EL (cell line): ENCODE data around the gene SLC5A5.
A peak's percentile ranks its signal among the peaks of the same experiment; 100 is the strongest.

Source experiments
- DNase-seq: peaks from one replicate; pipeline ENCODE4 v3.0.0-alpha.2; 2016

Gene SLC5A5

DNA sequence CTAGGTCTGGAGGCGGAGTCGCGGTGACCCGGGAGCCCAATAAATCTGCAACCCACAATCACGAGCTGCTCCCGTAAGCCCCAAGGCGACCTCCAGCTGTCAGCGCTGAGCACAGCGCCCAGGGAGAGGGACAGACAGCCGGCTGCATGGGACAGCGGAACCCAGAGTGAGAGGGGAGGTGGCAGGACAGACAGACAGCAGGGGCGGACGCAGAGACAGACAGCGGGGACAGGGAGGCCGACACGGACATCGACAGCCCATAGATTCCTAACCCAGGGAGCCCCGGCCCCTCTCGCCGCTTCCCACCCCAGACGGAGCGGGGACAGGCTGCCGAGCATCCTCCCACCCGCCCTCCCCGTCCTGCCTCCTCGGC, at the start of gene SLC5A5:
TSS of gene SLC5A5 (plus strand) at position 68 of the 373 bp plus-strand sequence. CDS start 375 bp downstream, outside the sequence.
- DNase-seq, result no peak

DNA sequence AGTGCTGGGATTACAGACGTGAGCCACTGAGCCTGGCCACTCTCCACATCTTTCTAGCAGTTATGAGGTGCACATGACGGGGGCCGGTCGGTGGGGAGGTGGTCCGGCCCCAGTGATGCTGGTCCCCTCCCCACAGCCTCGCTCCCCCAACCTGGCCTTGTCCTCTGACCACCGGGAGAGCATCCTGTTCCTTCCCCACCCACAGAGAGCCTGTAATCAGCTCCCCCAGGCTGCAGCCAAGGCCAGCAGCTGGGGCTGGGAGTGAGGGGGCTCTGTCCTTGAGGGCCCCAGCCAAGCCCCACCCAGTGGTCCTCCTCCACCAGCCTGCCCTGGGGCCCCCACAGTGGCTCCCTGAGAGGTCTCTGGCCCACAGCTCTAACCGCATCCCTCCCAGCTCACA, 47.4 kb upstream of the SLC5A5 start:
- DNase-seq, result no peak

DNA sequence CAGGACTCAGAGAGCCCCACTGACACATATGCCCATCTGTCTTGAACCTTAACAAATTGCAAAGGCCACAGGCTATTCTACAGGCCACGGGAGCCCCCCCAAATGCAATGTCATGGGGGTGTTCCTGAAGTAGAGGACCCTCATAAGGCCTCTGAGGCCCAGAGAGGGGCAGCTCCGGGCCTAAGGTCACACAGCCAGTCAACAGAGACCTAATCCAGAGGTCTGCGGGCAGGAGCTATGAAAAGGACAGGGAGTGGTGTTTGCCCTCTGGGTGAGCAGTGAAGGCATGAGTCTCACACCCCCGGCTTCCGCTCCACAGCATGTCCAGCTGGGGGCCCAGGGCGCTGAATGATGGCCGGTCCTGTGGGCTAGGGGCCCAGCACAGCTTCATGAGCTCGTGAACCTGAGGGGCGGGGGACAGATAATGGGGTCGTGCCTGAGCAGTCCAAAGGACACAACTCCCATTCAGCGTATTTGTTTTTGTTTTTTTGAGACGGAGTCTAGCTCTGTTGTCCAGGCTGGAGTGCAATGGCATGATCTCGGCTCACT, 45.2 kb upstream of the SLC5A5 start:
- no peak for DNase-seq

DNA sequence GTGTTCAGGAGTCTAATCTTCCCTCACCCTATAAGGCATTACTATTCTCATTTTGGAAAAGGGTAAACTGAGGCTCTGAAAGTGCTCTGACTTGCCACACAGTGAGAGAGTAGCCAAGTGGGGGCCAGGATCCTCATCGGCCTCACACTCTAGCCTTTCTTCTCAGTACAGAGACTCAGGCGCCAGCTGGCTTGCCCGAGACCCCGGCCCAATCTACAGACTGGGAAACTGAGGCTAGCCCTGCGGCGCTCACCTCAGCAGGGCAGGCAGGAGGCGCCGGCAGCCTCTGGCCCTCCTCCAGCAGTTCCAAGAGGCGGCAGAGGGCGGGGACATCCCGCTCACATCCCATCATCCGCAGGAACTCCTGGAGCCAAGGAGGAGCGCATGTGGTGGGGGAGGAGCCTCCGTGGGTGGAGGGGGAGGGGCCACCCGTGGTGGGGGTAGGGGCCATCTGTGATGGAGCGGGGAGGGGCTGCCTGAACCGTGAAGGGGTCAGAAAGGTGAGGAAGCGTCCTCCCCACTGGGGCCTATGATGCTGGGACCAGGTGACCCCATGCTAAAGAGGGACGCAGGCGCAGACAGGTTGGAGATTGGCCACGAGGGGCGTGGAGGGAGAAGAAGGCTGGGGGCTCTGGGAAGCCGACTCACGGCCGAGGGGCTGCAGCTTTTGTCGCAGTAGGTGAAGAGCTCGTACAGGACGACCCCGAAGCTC, 41.7 kb upstream of the SLC5A5 start:
- no peak for DNase-seq

DNA sequence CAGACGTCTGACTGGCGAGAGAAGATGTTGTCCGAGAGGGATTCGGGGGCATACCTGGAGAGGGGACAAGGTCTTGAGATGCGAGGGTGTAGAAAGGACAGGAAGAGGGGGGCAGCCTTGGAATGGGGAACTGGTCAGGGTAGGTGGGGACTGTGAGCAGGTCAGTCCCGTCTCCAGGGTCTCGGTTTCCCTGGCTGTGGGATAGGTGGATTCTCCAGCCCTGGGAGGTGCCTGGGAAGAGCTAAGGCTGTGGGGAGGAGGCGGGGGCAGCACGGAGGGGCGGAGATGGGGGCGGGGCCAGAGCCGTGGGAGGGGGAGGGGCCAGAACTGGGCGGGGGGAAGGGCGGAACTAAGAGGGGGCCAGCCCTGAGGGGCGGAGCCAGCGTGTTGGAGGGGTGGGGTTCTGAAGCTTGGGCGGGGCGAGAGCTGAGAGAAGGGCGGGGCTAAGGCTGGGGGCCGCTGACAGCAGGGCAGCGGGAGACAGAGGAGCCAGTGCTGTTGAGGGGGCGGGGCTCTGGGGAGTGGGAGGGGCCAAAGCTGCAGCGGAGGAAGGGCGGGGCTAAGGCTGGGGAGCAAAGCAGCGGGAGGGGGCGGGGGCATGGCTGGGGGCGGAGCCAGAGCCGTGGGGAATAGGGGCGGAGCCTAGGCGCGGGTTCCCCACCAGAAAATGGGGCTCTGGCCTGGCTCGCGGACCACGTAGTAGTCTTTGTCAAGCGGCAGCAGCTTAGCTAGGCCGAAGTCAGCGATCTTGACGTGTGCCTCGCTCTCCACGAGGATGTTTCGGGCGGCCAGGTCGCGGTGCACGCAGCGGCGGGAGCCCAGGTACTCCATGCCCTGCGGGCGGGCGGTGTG, 41.0 kb upstream of the SLC5A5 start:
- peak; percentile 34 for DNase-seq

DNA sequence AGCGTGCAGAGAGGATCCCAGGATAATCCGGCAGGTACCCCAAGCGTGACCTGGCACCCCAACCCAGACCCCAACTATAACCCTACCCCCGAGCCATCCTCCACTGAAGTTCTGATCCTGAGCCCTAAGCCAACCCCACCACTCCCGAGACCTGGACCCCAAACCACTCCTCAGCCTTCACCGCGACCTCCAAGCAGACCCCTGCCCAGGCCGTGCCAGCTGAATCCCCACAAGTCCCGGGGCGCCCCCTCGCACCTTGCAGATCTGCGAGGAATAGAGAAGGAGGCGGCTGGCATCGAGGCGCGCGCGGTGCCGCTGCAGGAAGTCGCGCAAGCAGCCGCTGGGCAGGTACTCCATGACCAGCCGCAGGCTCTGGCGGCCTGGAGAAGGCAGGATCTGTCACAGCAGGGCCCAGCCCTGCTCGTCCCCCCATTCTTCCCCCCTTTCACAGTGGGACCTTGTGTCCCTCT, 40.3 kb upstream of the SLC5A5 start:
- no peak for DNase-seq

DNA sequence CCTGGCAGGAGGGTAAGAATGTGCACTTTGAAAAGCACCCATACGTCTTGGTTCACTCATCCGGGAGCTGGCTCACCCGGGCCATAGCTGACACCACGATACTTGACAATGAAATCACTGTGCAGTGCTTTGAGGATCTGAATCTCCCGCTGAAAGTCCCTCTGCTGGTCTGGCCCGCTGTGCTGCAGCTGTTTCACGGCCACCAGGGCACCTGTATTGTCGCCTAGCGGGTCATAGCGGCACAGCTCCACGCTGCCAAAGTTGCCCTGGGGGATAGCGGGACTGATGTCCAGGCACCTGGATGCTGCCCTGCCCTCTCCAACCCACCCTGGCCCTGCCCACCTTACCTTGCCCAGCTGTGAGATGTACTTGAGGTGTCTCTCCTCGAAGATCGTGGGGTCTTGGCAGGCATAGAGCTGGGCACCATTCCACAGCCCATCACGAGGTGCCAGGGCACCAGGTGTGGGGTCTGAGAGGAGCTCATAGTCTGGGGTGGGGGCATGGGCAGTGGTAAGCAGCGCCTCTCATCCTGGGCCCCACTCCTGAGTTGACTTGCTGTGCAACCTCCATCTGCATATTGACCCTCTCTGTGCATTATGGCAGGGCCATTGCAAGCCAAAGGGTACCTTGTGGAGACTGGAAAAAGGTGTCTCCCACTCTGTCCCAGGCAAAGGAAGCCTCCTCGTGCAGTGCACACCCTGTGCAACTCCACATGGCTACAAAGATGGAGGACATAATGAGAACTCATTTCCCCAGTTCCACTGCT, 39.1 kb upstream of the SLC5A5 start:
- DNase-seq, result no peak

DNA sequence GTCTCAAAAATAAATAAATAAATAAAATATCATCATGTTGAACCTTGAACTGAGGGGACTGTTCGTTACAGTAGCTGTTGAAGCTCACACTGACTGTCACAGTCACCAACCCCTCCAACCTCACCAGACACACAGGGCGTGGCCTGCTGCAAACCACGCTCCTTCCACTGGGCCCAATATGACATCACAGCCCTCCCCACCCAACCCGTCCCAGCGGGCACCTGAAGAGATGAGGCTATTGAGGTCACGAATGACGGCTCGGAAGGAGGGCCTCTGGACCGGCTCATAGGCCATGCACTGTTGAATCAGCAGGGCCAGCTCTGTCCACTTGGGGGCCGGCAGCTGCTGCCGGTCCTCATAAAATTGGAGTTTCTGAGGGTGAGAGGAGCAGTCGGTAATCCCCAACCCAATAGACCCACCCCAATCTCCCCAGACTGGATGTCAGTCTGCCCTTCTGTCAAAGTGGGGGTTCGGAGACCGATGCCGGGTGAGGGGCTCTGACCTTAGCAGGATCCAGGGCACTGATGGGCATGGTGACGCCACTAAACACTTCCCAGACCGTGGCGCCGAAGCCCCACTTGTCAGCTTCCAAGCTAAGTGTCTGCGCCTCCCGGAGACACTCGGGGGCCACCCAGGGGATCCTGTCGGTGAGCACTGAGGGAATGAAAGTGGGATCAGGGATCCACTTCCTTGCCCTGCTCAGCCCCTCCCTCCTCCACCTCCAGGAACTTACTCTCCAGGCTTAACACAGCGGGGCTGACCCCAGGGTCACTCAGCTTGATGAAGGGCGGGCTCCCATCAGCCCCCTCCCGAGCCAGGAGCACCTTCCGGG, 37.2 kb upstream of the SLC5A5 start:
- DNase-seq, result no peak

DNA sequence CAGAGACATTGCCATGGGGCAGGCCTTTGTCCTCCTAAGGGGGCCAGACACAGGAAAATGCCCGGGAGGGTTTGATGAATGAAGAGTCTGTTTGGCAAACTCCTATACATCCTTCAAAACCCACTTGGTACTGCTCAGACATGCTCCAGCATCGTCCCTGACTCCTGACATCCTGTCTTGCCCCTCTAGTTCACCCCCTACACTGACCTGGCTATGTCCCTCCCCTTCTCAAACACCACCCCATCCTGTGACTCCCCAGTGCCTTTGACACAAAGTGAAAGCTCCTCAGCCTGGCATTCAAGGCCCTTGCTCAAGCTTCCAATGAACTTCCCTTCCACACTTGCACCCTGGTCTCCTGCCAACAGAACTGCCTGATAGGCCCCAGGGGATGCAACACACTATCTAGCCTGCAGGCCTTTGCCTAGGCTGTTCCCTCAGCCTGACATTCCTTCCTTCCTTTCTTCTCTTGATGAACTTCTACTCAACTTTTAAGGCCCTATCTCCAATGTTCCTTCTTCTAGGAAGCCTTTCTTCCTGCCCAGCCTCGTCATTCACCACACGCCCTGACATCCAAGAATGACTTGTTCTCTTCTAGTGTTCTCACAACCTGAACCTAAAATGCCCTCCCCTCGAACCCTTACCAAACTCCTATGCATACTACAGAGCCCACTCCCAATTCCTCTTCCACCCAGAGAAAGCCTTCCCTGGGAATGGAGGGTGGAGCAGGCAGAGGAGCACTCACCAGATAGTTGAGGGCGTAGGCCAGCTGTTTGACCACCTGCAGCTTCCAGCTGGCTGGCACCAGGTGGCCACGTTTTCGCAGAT, 36.4 kb upstream of the SLC5A5 start:
- DNase-seq, result no peak

DNA sequence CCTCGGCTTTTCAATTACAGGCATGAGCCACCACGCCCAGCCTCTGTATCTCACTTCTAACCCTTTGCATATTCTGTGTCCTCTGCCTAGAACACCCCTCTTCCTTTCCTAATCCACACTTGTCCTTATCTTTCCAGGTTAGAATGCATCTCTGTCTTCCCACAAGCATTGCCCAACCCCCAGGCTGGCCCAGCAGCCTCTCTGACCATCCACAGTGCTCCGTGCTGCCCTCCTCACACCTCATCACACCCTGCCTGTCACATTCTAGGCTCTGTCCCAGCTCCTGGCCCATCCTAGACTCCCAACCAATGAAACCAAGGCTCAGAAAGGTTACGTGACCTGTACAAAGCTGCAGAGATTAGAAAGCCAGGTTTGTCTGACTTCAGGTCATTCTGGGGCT, 35.2 kb upstream of the SLC5A5 start:
- DNase-seq, result no peak

DNA sequence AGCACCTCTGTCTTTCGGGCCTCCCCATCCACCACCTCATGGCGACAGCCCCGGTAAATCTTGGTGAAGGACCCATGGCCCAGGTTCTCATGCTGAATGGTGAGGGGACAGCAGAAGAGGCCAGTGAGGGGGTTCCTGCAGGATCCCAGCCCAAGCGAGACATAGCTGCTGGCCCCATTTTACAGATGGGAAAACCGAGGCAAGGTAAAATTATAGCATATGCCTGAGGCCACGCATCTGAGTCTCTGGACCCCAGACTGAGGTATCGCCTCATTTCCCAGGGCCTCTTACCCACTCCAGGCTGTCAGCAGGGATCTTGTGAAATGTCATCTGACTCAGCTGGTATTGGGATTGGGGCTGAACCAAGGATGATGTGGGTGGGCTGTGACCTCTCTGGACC, 33.8 kb upstream of the SLC5A5 start:
- DNase-seq, result no peak

DNA sequence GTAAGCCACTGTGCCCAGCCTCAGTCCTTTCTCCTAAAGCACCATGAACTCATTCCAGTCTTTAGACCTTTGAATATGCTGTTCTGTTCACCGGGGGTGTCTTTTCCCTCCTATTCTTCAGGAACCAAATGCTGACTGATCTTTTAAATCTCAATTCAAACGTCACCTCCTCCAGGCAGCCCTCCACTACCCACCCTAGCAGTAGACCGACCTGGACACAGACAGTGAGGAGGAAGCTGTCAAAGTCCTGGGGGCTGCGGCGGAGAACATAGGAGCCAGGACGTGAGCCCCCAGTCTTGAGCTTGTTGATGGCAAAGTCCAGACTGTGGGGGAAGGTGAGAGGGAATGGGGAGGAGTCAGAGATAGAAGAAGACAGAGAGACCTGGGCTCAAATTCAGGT, 31.7 kb upstream of the SLC5A5 start:
- no peak for DNase-seq

DNA sequence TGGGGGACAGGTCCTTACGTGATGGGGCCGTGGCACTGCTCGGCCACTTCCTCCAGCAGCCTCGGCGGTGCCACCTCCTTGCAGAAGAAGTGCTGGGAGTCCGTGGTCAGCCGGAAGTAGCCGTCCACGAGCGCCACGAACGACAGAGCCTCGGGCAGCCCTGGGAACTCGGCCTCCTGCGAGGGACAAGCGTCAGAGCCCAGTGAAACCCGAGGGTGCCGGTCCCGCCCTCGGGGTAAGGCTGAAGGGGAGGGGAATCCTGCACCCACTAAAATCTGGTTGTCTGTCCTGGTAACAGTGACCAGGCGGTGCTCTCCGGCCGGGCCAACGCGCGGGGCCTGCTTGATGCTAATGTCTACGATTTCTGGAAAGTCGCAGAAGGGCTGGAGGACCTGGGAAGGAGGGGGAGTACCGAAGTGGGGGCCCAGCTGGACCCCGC, 30.4 kb upstream of the SLC5A5 start:
- no peak for DNase-seq

DNA sequence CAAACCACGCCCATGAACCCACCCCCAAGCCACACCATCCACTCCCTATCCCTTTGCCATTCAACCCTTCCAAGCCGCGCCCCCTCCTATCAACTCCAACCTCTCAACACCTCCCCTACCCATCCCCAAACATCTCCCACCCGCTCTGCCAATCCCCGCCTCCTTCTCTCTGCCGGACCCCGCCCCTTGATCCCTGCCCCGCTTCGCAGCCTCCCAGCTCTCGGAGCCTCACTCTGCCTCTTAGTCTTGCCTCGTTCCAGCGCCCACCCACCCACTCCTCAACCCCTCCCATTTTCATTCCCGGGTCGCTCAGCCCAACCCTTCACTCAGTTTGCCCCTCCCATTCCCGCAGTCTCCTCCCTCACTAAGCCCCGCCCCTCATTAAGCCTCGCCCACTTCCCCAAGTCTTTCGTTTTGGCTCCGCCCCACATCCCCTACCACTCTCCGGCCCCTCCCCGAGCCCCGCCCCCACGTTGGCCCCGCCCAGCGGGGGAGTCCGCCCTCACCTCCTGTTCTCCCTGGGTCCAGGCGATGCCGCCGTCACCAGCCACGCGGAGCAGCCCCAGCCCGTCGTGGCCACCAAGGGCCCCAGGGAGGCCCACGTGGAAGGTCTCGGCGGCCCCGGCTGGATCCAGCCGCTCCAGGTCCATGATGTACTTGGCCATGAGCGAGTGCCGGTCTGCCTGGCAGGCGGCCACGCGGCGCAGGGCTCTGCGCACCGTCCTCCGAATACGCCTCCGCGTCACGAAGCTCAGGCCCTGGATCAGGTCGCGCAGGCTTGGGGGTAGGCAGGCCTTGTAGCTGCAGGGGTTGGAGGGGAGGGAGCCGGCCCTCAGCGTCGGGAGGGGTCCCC, 29.7 kb upstream of the SLC5A5 start:
- DNase-seq, result peak; percentile 87

DNA sequence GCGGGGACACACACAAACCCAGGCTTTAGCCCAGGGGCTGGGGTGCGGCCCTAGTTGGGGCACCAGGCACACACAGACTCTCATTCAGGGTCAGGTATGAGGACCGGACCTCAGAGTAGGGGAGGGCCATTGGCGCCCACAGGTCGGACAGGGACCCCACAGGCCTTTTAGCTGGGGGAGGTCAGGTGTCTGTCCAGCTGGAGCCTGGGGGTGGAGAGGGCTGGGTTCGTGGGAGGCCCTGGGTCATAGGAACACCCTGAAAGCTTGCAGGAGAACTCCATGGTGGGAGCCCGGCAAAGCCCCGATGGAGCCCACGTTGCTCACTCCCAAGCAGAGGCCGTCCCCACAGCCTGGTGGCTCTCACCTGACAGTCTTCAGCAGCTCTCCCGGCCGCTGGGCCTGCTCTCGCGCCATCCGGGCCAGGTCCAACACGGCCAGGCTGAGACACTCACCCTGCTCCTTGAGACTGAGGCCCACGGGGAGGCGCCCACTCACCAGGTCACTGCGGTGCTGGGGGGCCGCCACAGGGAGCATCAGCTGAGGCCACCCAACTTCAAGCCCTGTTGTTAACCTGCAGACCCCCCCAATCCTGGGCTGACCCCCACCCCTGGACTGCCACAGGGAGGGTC, 29.0 kb upstream of the SLC5A5 start:
- DNase-seq, result no peak

DNA sequence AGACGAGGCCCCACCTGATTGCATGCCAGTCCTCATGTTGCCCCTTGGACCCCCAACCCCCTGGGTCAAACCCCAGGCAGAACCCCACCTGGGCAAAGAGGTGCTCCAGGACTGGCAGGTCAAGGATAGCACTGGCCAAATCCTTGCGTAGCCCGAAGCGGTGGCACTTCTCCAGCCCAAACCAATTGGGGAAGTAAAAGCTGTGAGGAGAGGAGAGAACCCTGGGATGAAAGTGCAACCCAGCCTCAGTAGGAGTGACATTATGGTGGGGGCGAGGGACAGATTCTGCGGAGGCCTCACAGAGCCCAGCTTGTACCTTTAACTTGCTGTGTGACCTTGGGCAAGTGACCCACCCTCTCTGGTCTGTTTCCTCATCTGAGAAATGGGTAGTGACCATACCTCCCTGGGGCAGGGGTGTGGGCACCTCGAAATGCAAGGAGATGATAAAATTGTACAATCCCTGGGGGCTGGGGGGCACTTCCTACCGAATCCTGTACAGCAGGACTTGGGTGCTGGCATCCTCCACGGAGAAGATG, 28.4 kb upstream of the SLC5A5 start:
- DNase-seq, result no peak

DNA sequence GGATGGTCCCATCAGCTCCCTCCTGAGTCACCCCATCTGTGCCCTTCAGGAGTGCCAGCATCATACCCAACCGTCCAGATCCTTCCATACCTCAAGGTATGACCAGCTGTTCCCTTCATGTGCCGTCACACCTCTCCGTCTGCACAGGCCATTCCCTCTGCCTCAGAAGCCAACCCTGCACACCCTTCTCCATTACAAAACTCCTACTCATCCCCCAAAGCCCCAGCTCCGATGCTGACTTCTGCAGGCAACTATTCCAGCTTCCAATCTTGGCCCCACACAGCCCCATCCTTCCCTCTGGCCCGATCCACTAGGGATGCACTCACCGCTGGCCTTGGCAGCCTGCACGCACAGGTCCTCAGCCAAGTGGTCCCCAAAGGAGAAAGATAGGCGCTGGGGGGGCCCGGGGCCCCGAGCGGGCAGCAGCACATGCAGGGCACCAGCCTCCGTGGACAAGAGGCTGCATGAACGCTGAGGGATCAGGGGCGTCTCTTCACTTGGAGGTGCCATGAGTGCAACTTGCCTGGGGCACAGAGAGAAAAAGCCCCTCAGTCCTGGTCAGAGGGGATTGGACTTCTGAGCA, 27.7 kb upstream of the SLC5A5 start:
- DNase-seq, result no peak

DNA sequence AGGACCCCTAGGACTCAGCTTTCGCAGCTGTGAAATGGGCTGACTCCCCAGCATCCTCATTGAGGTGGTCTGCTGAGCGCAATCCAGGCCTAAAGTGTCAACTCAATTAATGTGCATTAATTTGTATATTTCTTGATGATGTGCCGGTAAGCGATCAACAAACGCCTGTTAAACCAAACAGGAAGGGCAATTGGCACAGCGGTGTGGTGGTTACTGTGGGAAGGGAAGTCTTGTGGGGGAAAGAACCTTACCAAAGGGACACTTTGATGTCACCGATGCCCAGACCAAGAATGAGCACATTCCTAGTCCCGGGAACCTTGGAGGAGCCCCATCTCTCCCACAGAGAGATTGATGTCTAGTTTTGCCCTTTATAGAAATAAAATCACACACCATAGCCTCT, 25.6 kb upstream of the SLC5A5 start:
- DNase-seq, result no peak
